Measurements from ENCODE around the gene RALGDS.

- TF ChIP-seq CTCF (IDR thresholded peaks at IDR 0.05) (no peak), EZH2 (IDR thresholded peaks at IDR 0.05; ENCODE audit: borderline replicate concordance, insufficient read depth, low read depth, low read length, poor library complexity, severe bottlenecking) (no peak)
These were observed 57.4 kb downstream of the RALGDS start for GRCh38 chr9:133063500-133064231.
